SK-N-SH (cell line): ENCODE results near the gene SYT1. TPM values are rescaled to one million over a fixed set of nuclear protein-coding genes. Genes with fewer than 3 reads are reported as not detected.
"Not testable (repeated sequence)": the region's sequence is repeated elsewhere in the genome, so short reads cannot be mapped to it uniquely, and the experiment has no call there.

Source experiments
- CTCF ChIA-PET: fragments of 300-600, 350-600 bp; formaldehyde crosslinking; extraction: SDS; loops from one replicate; lab custom pipeline; 2021; lab: Yijun Ruan, JAX
- POLR2A ChIA-PET: fragments of 350-600 bp; sonication (Branson Sonifier 250); formaldehyde crosslinking; extraction: SDS; loops from one replicate; lab custom pipeline; 2020; ENCODE audit warnings: antibody characterized with exemption, inconsistent platforms; lab: Yijun Ruan, JAX
- DNase-seq: peaks from one replicate; pipeline ENCODE4 v3.0.0; 2012
- H2AFZ ChIP-seq: fragments of 200-600 bp; sonication (generic); 2 replicates; pipeline ENCODE4 v1.8.1; 2016; ENCODE audit warnings: antibody characterized with exemption, mild to moderate bottlenecking, low read depth
- H3F3A ChIP-seq: fragments of 200-600 bp; sonication (generic); replicated peaks from 2 replicates; pipeline ENCODE3; 2016; ENCODE audit warnings: antibody characterized with exemption, mild to moderate bottlenecking; ENCODE audit not compliant: insufficient read depth
- H3K27ac ChIP-seq, 2 experiments: fragments of 200-500 bp in 1 of 2; fragments of 200-600 bp in 1 of 2; sonication (Bioruptor generic) in 1 of 2; sonication (generic), shearing (Covaris generic) in 1 of 2; 2 replicates each; pipeline versions ENCODE4 v1.5.1 to v1.6.1; 2014 to 2016; ENCODE audit warnings: low read depth in 2 of 2, inconsistent platforms in 1 of 2, low read length in 1 of 2, mild to moderate bottlenecking in 1 of 2, mixed read lengths in 1 of 2
- H3K27me3 ChIP-seq: fragments of 200-600 bp; sonication (generic), shearing (Covaris generic); 2 replicates; pipeline ENCODE4 v1.6.1; 2016; ENCODE audit warnings: mixed run types; ENCODE audit not compliant: insufficient read depth
- H3K36me3 ChIP-seq, 2 experiments: fragments of 200-500 bp in 1 of 2; fragments of 200-600 bp in 1 of 2; sonication (Bioruptor generic) in 1 of 2; sonication (generic) in 1 of 2; replicated peaks in 1 of 2; 2 replicates each; pipeline versions ENCODE3 to v1.5.1; 2014 to 2016; ENCODE audit warnings: low read length in 1 of 2, mild to moderate bottlenecking in 1 of 2; ENCODE audit not compliant: insufficient read depth in 2 of 2, control insufficient read depth in 1 of 2
- H3K4me1 ChIP-seq, 2 experiments: fragments of 200-500 bp in 1 of 2; fragments of 200-600 bp in 1 of 2; sonication (Bioruptor generic) in 1 of 2; sonication (generic), shearing (Covaris generic) in 1 of 2; 2 replicates each; pipeline versions ENCODE4 v1.5.1 to v1.6.1; 2014 to 2016; ENCODE audit warnings: low read depth in 1 of 2, low read length in 1 of 2, mixed run types in 1 of 2; ENCODE audit not compliant: insufficient read depth in 2 of 2, control insufficient read depth in 1 of 2
- H3K4me2 ChIP-seq: fragments of 200-600 bp; sonication (generic), shearing (Covaris generic); 2 replicates; pipeline ENCODE4 v1.6.1; 2017; ENCODE audit warnings: mixed run types
- H3K4me3 ChIP-seq, 2 experiments: fragments of 200-500 bp in 1 of 2; fragments of 200-600 bp in 1 of 2; sonication (Bioruptor generic) in 1 of 2; sonication (generic), shearing (Covaris generic) in 1 of 2; 2 replicates each; pipeline versions ENCODE4 v1.5.1 to v1.8.1; 2014 to 2016; ENCODE audit warnings: low read depth in 2 of 2, inconsistent platforms in 1 of 2, low read length in 1 of 2, mild to moderate bottlenecking in 1 of 2, mixed read lengths in 1 of 2, moderate library complexity in 1 of 2
- H3K79me2 ChIP-seq: fragments of 200-600 bp; sonication (generic); 2 replicates; pipeline ENCODE4 v1.8.1; 2017; ENCODE audit warnings: mild to moderate bottlenecking; ENCODE audit not compliant: insufficient read depth
- H3K9ac ChIP-seq: fragments of 200-600 bp; sonication (generic); 2 replicates; pipeline ENCODE4 v1.6.1; 2017; ENCODE audit warnings: mixed run types
- H3K9me2 ChIP-seq: fragments of 200-600 bp; sonication (generic); 2 replicates; pipeline ENCODE4 v1.6.1; 2017; ENCODE audit warnings: mixed run types
- H3K9me3 ChIP-seq: fragments of 200-600 bp; sonication (generic); 2 replicates; pipeline ENCODE4 v1.6.1; 2017; ENCODE audit warnings: mixed run types, mild to moderate bottlenecking, moderate library complexity
- H4K20me1 ChIP-seq: fragments of 200-600 bp; sonication (generic); 2 replicates; pipeline ENCODE4 v1.6.1; 2017; ENCODE audit warnings: mild to moderate bottlenecking, mixed run types; ENCODE audit not compliant: insufficient read depth
- CTCF ChIP-seq: fragments of 200-600 bp; sonication (generic); IDR thresholded peaks from 2 replicates; pipeline ENCODE4 v1.6.1; 2017; ENCODE audit warnings: antibody characterized with exemption, mild to moderate bottlenecking, moderate library complexity
- ELF1 ChIP-seq: IDR thresholded peaks from 2 replicates; pipeline ENCODE4 v1.4.0; 2012
- EP300 ChIP-seq, 2 experiments: IDR thresholded peaks; 2 replicates each; pipeline versions ENCODE4 v1.4.0 to v1.6.1; 2012; ENCODE audit warnings: borderline replicate concordance in 1 of 2, low read depth in 1 of 2, low read length in 1 of 2
- FOSL2 ChIP-seq: IDR thresholded peaks from 2 replicates; pipeline ENCODE4 v1.4.0; 2012; ENCODE audit warnings: low read depth, mild to moderate bottlenecking, moderate library complexity, borderline replicate concordance
- FOXJ3 ChIP-seq: sonication (generic); formaldehyde crosslinking; IDR thresholded peaks from 2 replicates; pipeline ENCODE4 v1.5.1; 2020; ENCODE audit warnings: mild to moderate bottlenecking, missing genetic modification reagents
- GABPA ChIP-seq: IDR thresholded peaks from 2 replicates; pipeline ENCODE4 v1.4.0; 2012; ENCODE audit warnings: low read depth, mild to moderate bottlenecking
- GATA2 ChIP-seq: sonication (generic); formaldehyde crosslinking; IDR thresholded peaks from 2 replicates; pipeline ENCODE4 v1.5.0; 2020; ENCODE audit warnings: mild to moderate bottlenecking, missing genetic modification reagents
- MAX ChIP-seq: IDR thresholded peaks from 2 replicates; pipeline ENCODE4 v1.4.0; 2012; ENCODE audit warnings: low read depth
- MEF2A ChIP-seq: IDR thresholded peaks from 2 replicates; pipeline ENCODE4 v1.4.0; 2012; ENCODE audit warnings: low read depth, borderline replicate concordance
- MXI1 ChIP-seq: IDR thresholded peaks from 2 replicates; pipeline ENCODE4 v1.6.1; 2012; ENCODE audit warnings: mild to moderate bottlenecking, low read depth, low read length, improper control_type of control experiment
- NRF1 ChIP-seq: IDR thresholded peaks from 2 replicates; pipeline ENCODE4 v1.6.1; 2012; ENCODE audit warnings: low read depth, mild to moderate bottlenecking, low read length
- POLR2AphosphoS5 ChIP-seq: IDR thresholded peaks from 2 replicates; pipeline ENCODE4 v1.6.1; 2012; ENCODE audit warnings: low read depth, low read length
- SIN3A ChIP-seq: IDR thresholded peaks from 2 replicates; pipeline ENCODE4 v1.6.1; 2012; ENCODE audit warnings: low read depth, mild to moderate bottlenecking, low read length, moderate library complexity, borderline replicate concordance
- TEAD4 ChIP-seq: IDR thresholded peaks from 2 replicates; pipeline ENCODE4 v1.4.0; 2012; ENCODE audit warnings: mild to moderate bottlenecking, borderline replicate concordance; ENCODE audit not compliant: insufficient read depth
- USF1 ChIP-seq: IDR thresholded peaks from 2 replicates; pipeline ENCODE4 v1.4.0; 2012; ENCODE audit warnings: low read depth, borderline replicate concordance
- USF2 ChIP-seq: fragments of 150-350 bp; IDR thresholded peaks from 2 replicates; pipeline ENCODE4 v1.6.1; 2017; ENCODE audit warnings: antibody characterized with exemption, low read length, low read depth, borderline replicate concordance
- WGBS: methylation state at CpG from one replicate; pipeline ENCODE4 v1.1.6; 2017; ENCODE audit warnings: low lambda C conversion rate; 5-methylcytosine and 5-hydroxymethylcytosine counted together
- polyA plus RNA-seq, 3 experiments: library from polyadenylated mRNA; depleted of rRNA; stranded (reverse); fragments of >200 nt; gene quantifications; 2 replicates each; pipeline ENCODE4 v1.2.3, GENCODE V29; 2012

Gene SYT1
- polyA plus RNA-seq, 1 of the 3 experiments (the other 2 are of a cell fraction) = 12.7 TPM

GRCh38 chr12:79426121-79426520 lies 561.5 kb downstream of the SYT1 start (continued):
- TF ChIP-seq USF2 (no peak), FOXJ3 (CRISPR knock-in tag) (no peak), GABPA (no peak), MEF2A (no peak), ELF1 (no peak)

GRCh38 chr12:79426744-79427143 lies 562.2 kb downstream of the SYT1 start:
- H3K4me3 ChIP-seq, H3K4me2 ChIP-seq, H3K9ac ChIP-seq, H3K79me2 ChIP-seq, H3K36me3 ChIP-seq, POLR2A ChIA-PET, H3K9me2 ChIP-seq, H2AFZ ChIP-seq, H3K27me3 ChIP-seq, H4K20me1 ChIP-seq, H3K27ac ChIP-seq, DNase-seq, H3K9me3 ChIP-seq, CTCF ChIA-PET: not testable (repeated sequence)
- Histone ChIP-seq H3K4me1 (peaks cover 0 to 28% of the 10 kb centered on the region in 2 experiments; a peak in 3 of 4 replicates), H3F3A (peaks cover 16% of the 10 kb centered on the region)
- 92% methylated on average over 3 of the region's 3 CpGs for WGBS

- Histone ChIP-seq H3K4me3 (no peak overlapping the region), H3K27me3 (no peaks in the 10 kb centered on the region), H2AFZ (no peak overlapping the region), H3K9me2 (no peaks in the 10 kb centered on the region), H3K9ac (no peak overlapping the region), H3F3A (no peaks in the 10 kb centered on the region), H3K27ac (no peak overlapping the region), H4K20me1 (no peaks in the 10 kb centered on the region), H3K9me3 (no peaks in the 10 kb centered on the region), H3K36me3 (no peaks in the 10 kb centered on the region), H3K4me1 (no peaks in the 10 kb centered on the region), H3K4me2 (no peak overlapping the region), H3K79me2 (no peaks in the 10 kb centered on the region)
- ChIA-PET CTCF (interaction anchor here (0.9 kb wide), 1 partner anchor 14 kb away, joined by 3 read pairs; no protein-coding TSS in a partner anchor), POLR2A (no interaction called here)
- no peak for DNase-seq
- 82% methylated on average over 3 of the region's 3 CpGs for WGBS
- TF ChIP-seq EP300 (IDR thresholded peaks at IDR 0.05; ENCODE audit: borderline replicate concordance in 1 of 2, low read depth in 1 of 2, low read length in 1 of 2) (no peak), TEAD4 (no peak), SIN3A (no peak), NRF1 (no peak), USF2 (no peak), CTCF (no peak), POLR2AphosphoS5 (no peak), USF1 (no peak), MAX (no peak), MXI1 (no peak), GATA2 (CRISPR knock-in tag) (no peak), FOSL2 (no peak)
Observed at GRCh38 chr12:79433465-79434072, 569.0 kb downstream of the SYT1 start.
